Fibroblast of the conjunctiva (primary cell): ENCODE measurements around the gene FAM13C.

ENCODE experiments used
- DNase-seq: peaks from one replicate; pipeline ENCODE4 v3.0.0-alpha.2; 2010; ENCODE audit warnings: low read depth

The FAM13C gene

GRCh38 chr10:59361663-59362143 lies 646 bp downstream of the FAM13C start:
- no peak for DNase-seq

- DNase-seq: no peak
Observed at GRCh38 chr10:59360605-59361405, 1.5 kb downstream of the FAM13C start.

- DNase-seq: no peak
Observed at GRCh38 chr10:59358576-59358975, 3.8 kb downstream of the FAM13C start.

GRCh38 chr10:59354434-59354833 lies 7.9 kb downstream of the FAM13C start:
- DNase-seq: no peak

GRCh38 chr10:59350558-59350957 lies 11.8 kb downstream of the FAM13C start:
- no peak for DNase-seq

GRCh38 chr10:59346321-59346720 lies 16.0 kb downstream of the FAM13C start:
- DNase-seq: no peak

- DNase-seq: no peak
Observed at GRCh38 chr10:59342723-59343122, 19.6 kb downstream of the FAM13C start.

- no peak for DNase-seq
Observed at GRCh38 chr10:59342000-59342399, 20.3 kb downstream of the FAM13C start.

- no peak for DNase-seq
Observed at GRCh38 chr10:59340285-59340684, 22.1 kb downstream of the FAM13C start.

- no peak for DNase-seq
Observed at GRCh38 chr10:59339351-59339750, 23.0 kb downstream of the FAM13C start.

- peak; percentile 39 for DNase-seq
Observed at GRCh38 chr10:59337201-59337652, 25.1 kb downstream of the FAM13C start.

GRCh38 chr10:59336632-59337031 lies 25.7 kb downstream of the FAM13C start:
- no peak for DNase-seq

GRCh38 chr10:59335497-59335896 lies 26.9 kb downstream of the FAM13C start:
- DNase-seq: no peak

GRCh38 chr10:59333701-59334100 lies 28.6 kb downstream of the FAM13C start:
- DNase-seq: no peak

GRCh38 chr10:59332581-59332980 lies 29.8 kb downstream of the FAM13C start:
- DNase-seq: no peak

GRCh38 chr10:59331661-59332060 lies 30.7 kb downstream of the FAM13C start:
- no peak for DNase-seq

GRCh38 chr10:59325116-59325515 lies 37.2 kb downstream of the FAM13C start:
- DNase-seq: no peak

- DNase-seq: no peak
Observed at GRCh38 chr10:59324597-59324996, 37.8 kb downstream of the FAM13C start.

- no peak for DNase-seq
Observed at GRCh38 chr10:59323831-59324401, 38.4 kb downstream of the FAM13C start.

GRCh38 chr10:59323036-59323459 lies 39.3 kb downstream of the FAM13C start:
- no peak for DNase-seq

- DNase-seq: no peak
Observed at GRCh38 chr10:59322131-59322530, 40.2 kb downstream of the FAM13C start.

- DNase-seq: no peak
Observed at GRCh38 chr10:59320355-59320754, 42.0 kb downstream of the FAM13C start.

- DNase-seq: no peak
Observed at GRCh38 chr10:59319854-59320253, 42.5 kb downstream of the FAM13C start.

GRCh38 chr10:59317066-59317465 lies 45.3 kb downstream of the FAM13C start:
- DNase-seq: no peak
